Activated CD4-positive, alpha-beta T cell treated with anti-CD3 and anti-CD28 coated beads, Interleukin-2, amount 10 ng/mL, durations not matched to agents 7 days and 5 days (primary cell): ENCODE measurements around the gene CGGBP1. TPM values are rescaled to one million over a fixed set of nuclear protein-coding genes. Genes with fewer than 3 reads are reported as not detected.

Source experiments
- CTCF ChIA-PET: fragments of 350-600 bp; sonication (Branson Sonifier 250); formaldehyde crosslinking; loops from one replicate; lab custom pipeline; 2021; ENCODE audit warnings: antibody characterized with exemption; lab: Charles Lee
- POLR2A ChIA-PET: fragments of 350-600 bp; sonication (Branson Sonifier 250); formaldehyde crosslinking; loops from one replicate; lab custom pipeline; 2021; ENCODE audit warnings: antibody characterized with exemption; lab: Charles Lee
- DNase-seq: peaks from one replicate; pipeline ENCODE4 v3.0.0-alpha.2; 2020
- H3K27ac Mint-ChIP-seq: one replicate; pipeline ENCODE4 v1.8.0; 2021; ENCODE audit warnings: mild to moderate bottlenecking, moderate library complexity, mixed read lengths
- H3K27me3 Mint-ChIP-seq: one replicate; pipeline ENCODE4 v1.8.0; 2021; ENCODE audit warnings: mixed read lengths
- H3K36me3 Mint-ChIP-seq: one replicate; pipeline ENCODE4 v1.8.0; 2021; ENCODE audit warnings: low read depth, mixed read lengths
- H3K4me1 Mint-ChIP-seq: one replicate; pipeline ENCODE4 v1.8.0; 2021; ENCODE audit warnings: mixed read lengths
- H3K4me3 Mint-ChIP-seq: one replicate; pipeline ENCODE4 v1.8.0; 2021; ENCODE audit warnings: mild to moderate bottlenecking, moderate library complexity, mixed read lengths
- H3K9me3 Mint-ChIP-seq: one replicate; pipeline ENCODE4 v1.8.0; 2021; ENCODE audit warnings: mixed read lengths
- total RNA-seq, 2 experiments: library from RNA; stranded (reverse); gene quantifications; one replicate each; pipeline ENCODE4 v1.2.3, GENCODE V29; 2021

Gene CGGBP1
- total RNA-seq, 2 experiments from 2014 or later: 108 to 128 TPM

GRCh38 chr3:88059380-88060170 lies 770 bp upstream of the CGGBP1 start:
- Mint-ChIP-seq H3K9me3 (no peaks in the 10 kb centered on the region), H3K4me3 (peak overlapping the region; percentile 90), H3K36me3 (peaks cover 39% of the 10 kb centered on the region), H3K4me1 (peaks cover 59% of the 10 kb centered on the region), H3K27ac (peak overlapping the region; percentile 97), H3K27me3 (no peaks in the 10 kb centered on the region)
- DNase-seq: peak; percentile 12
- POLR2A ChIA-PET: interaction anchor here (0.6 kb wide), 1 partner anchor 64 kb away, joined by 7 read pairs; no protein-coding TSS in a partner anchor
- CTCF ChIA-PET: interaction anchor here (0.6 to 1.6 kb wide), 3 partner anchors 22 to 82 kb away, joined by 3 to 7 read pairs (median 3); no protein-coding TSS in a partner anchor

DNA sequence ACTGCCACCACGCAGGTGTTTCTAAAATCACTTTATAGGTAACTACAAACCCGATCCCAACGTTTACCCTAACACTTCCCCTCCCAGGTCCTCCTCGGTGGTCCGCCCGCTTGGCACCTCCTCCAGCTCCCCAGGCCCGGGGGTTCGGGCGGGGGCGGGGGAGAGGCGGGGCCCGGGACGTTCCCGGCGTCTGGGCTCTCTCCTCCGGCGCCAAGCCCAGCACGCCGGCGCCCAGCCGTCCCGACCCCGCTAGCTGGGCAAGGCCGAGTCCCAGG lies 562 bp downstream of the CGGBP1 start:
- POLR2A ChIA-PET: interaction anchor here (0.6 to 1.1 kb wide), 2 partner anchors 26 to 92 kb away, joined by 3 to 4 read pairs; no protein-coding TSS in a partner anchor
- H3K4me1 Mint-ChIP-seq: peaks cover 55% of the 10 kb centered on the region

DNA sequence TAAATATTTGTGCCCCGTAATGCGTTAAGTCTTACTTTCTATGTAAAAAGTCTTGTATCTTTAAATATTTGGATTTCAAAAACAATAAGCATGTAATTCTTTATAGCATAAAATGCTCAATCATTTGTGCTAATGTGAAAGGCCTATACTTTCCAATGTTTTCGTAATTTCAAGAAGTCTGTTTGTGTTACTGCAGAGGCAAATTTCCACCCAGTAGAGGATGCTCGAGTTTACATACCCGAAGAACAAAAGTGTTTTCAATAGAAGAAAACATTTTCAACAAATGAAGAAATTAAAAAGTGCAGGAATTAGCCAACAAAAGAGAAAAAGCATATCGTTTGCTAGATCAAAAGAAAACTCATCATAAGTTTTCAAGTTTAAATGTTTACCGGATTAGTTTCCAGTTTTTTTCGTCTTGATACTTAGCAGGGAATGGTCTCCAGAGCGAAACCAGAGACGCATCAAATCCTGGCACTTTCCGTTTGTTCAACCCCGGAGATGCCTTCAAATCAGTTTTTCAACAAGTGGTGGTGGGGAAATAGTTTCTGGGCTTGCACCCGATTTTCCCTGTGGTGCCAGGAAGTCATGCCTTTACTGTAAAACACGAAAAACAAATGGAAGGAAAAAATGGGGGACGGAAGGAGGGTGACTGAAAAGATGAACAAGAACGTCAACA lies 1.0 kb downstream of the CGGBP1 start:
- H3K27ac Mint-ChIP-seq: peak overlapping the region; percentile 97
- CTCF ChIA-PET: interaction anchor here (0.9 to 1.6 kb wide), 3 partner anchors 20 to 91 kb away, joined by 3 to 7 read pairs (median 4); no protein-coding TSS in a partner anchor
- H3K27me3 Mint-ChIP-seq: no peaks in the 10 kb centered on the region
- POLR2A ChIA-PET: interaction anchor here (0.6 to 1.1 kb wide), 2 partner anchors 26 to 93 kb away, joined by 3 to 4 read pairs; no protein-coding TSS in a partner anchor
- H3K9me3 Mint-ChIP-seq: no peaks in the 10 kb centered on the region
- H3K36me3 Mint-ChIP-seq: peaks cover 41% of the 10 kb centered on the region
- DNase-seq: peak; percentile 8
- peak overlapping the region; percentile 90 for H3K4me3 Mint-ChIP-seq
- H3K4me1 Mint-ChIP-seq: peaks cover 51% of the 10 kb centered on the region

More for the DNA sequence above, 562 bp downstream of the CGGBP1 start:
- CTCF ChIA-PET: interaction anchor here (0.9 to 1.6 kb wide), 3 partner anchors 20 to 91 kb away, joined by 3 to 7 read pairs (median 4); no protein-coding TSS in a partner anchor
- Mint-ChIP-seq H3K4me3 (peak overlapping the region; percentile 90), H3K9me3 (no peaks in the 10 kb centered on the region), H3K27ac (peak overlapping the region; percentile 97), H3K36me3 (peaks cover 41% of the 10 kb centered on the region), H3K27me3 (no peaks in the 10 kb centered on the region)
- no peak for DNase-seq

DNA sequence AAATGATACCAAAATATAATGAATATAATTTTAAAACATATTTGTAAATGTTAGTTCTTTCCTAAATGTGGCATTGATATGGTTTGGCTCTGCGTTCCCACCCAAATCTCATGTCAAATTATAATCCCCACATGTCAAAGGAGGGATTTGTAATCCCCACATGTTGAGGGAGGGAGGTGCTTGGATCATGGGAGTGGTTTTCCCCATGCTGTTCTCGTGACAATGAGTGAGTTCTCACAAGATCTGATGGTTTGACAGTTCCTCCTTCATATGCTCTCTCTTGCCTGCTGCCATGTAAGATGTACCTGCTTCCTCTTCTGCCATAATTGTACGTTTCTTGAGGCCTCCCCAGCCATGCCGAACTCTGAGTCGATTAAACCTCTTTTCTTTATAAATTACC lies 12.0 kb downstream of the CGGBP1 start:
- H3K27ac Mint-ChIP-seq: no peak overlapping the region
- no peaks in the 10 kb centered on the region for H3K9me3 Mint-ChIP-seq
- no peak overlapping the region for H3K4me3 Mint-ChIP-seq
- POLR2A ChIA-PET: no interaction called here
- H3K36me3 Mint-ChIP-seq: peaks cover 2% of the 10 kb centered on the region
- H3K27me3 Mint-ChIP-seq: no peaks in the 10 kb centered on the region
- peaks cover 14% of the 10 kb centered on the region for H3K4me1 Mint-ChIP-seq
- DNase-seq: no peak
- CTCF ChIA-PET: no interaction called here

- no peak overlapping the region for H3K4me3 Mint-ChIP-seq
- CTCF ChIA-PET: no interaction called here
- no peak overlapping the region for H3K27ac Mint-ChIP-seq
- H3K4me1 Mint-ChIP-seq: peaks cover 11% of the 10 kb centered on the region
- no peaks in the 10 kb centered on the region for H3K27me3 Mint-ChIP-seq
- POLR2A ChIA-PET: no interaction called here
- H3K36me3 Mint-ChIP-seq: no peaks in the 10 kb centered on the region
- H3K9me3 Mint-ChIP-seq: peaks cover 3% of the 10 kb centered on the region
- no peak for DNase-seq
These were observed 14.4 kb downstream of the CGGBP1 start for GRCh38 chr3:88044411-88044810.

DNA sequence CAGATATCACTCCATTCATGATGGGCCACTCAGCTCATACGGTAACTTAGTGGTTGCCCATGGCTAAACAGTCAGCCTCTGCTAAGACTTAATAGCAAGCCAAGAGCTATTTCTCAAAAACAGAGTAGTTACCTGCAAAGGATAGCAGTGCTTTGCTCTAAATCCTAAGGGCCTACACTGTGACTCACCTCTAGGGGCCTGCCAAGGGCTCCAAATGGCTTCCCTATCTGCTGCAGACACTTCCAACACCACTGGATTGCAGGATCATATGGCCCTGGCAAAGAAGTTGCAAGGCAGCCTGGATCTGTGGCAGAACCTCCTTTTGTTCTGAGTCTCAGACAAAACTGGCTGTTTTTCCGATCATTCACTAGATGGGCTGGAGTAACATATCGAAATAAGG lies 17.8 kb downstream of the CGGBP1 start:
- Mint-ChIP-seq H3K9me3 (peaks cover 3% of the 10 kb centered on the region), H3K4me1 (peaks cover 4% of the 10 kb centered on the region), H3K27me3 (no peaks in the 10 kb centered on the region), H3K4me3 (no peak overlapping the region), H3K36me3 (no peaks in the 10 kb centered on the region), H3K27ac (no peak overlapping the region)
- DNase-seq: no peak
- ChIA-PET CTCF (interaction anchor here (0.9 kb wide), 1 partner anchor 12 kb away, joined by 3 read pairs; no protein-coding TSS in a partner anchor), POLR2A (no interaction called here)

DNA sequence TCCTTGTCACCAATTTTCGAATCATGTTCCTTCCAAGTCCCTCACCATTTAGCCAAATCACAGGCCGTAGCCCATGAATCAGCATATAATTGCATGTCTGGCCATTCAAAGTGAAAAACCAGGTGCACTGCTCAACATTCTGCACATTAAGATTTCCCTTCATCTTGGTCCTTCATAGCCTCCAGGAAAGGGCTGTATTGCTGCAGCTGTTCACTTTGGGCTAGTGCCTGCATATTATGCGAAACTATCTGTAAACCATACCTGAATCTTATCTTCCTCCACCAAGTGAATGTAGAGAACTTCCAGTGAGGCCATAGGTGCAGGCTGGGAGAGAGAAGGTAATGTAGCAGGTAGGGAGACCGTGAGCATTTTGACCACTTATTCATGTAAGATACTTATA lies 18.3 kb downstream of the CGGBP1 start:
- Mint-ChIP-seq H3K36me3 (no peaks in the 10 kb centered on the region), H3K27ac (no peak overlapping the region), H3K9me3 (peaks cover 3% of the 10 kb centered on the region), H3K4me1 (peaks cover 4% of the 10 kb centered on the region), H3K4me3 (no peak overlapping the region), H3K27me3 (no peaks in the 10 kb centered on the region)
- ChIA-PET POLR2A (no interaction called here), CTCF (interaction anchor here (0.9 kb wide), 1 partner anchor 11 kb away, joined by 3 read pairs; no protein-coding TSS in a partner anchor)
- DNase-seq: no peak

DNA sequence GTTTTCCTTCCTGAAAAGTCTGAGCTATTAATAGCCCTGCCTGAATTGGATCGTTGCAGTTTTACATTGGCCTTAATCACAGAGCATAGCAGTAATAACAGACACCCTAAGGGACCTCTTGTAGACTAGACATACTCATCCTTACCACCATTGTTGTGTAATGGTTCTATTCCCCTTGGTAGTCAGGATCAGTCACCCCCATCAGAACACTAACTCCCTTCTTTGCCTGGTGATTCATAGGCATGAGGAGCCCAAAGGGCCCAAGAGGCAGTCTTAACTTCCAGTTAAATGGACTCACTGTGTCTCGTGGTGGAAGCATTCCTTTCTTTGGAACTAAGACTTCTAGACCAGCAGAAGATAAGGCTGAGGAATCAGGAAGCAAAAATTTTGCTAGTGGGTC lies 20.2 kb downstream of the CGGBP1 start:
- H3K4me3 Mint-ChIP-seq: no peak overlapping the region
- CTCF ChIA-PET: interaction anchor here (1.0 kb wide), 1 partner anchor 20 kb away, joined by 7 read pairs; the partner anchor contains the start of genes CGGBP1 and ZNF654
- POLR2A ChIA-PET: no interaction called here

GRCh38 chr3:88036221-88036620 lies 22.6 kb downstream of the CGGBP1 start:
- peaks cover 3% of the 10 kb centered on the region for H3K9me3 Mint-ChIP-seq
- DNase-seq: no peak
- ChIA-PET CTCF (no interaction called here), POLR2A (no interaction called here)
- H3K36me3 Mint-ChIP-seq: no peaks in the 10 kb centered on the region
- no peak overlapping the region for H3K27ac Mint-ChIP-seq
- H3K4me1 Mint-ChIP-seq: peaks cover 29% of the 10 kb centered on the region
- no peaks in the 10 kb centered on the region for H3K27me3 Mint-ChIP-seq
- H3K4me3 Mint-ChIP-seq: no peak overlapping the region

More for the DNA sequence above, 20.2 kb downstream of the CGGBP1 start:
- no peak for DNase-seq
- Mint-ChIP-seq H3K27me3 (no peaks in the 10 kb centered on the region), H3K9me3 (peaks cover 3% of the 10 kb centered on the region), H3K27ac (no peak overlapping the region), H3K4me1 (peaks cover 11% of the 10 kb centered on the region), H3K36me3 (no peaks in the 10 kb centered on the region)

DNA sequence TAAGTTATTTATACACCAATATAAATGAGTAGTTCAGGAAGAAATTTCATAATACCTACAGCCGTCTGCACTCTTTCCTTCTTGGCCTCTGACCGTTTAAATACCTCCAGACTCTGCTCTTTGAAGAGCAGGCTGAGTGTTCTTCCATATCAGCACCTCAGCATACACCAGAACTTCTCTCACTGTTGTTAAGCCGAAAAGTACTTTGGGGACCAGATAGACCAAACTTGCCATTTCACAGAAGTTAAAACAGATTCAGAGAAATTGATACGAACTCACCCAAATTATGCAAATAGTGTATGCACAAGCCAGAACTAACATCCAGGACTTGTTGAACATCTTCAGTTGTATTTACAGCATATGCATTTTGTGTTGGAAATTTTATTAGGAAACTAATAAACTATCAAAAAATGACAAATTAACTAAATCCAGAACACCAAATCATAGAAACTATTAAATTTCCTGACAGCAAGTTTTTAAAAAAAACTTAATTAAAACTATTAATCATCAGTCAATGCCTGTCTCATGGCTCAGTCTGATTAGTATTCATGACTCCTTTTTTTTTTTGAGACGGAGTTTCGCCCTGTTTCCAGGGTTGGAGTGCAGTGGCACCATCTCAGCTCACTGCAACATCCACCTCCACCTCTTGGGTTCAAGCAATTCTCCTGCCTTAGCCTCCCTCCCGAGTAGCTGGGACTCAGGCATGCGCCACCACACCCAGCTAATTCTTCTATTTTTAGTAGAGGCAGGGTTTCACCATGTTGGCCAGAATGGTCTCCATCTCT lies 24.1 kb downstream of the CGGBP1 start:
- H3K4me1 Mint-ChIP-seq: peaks cover 36% of the 10 kb centered on the region
- peaks cover under 1% of the 10 kb centered on the region for H3K36me3 Mint-ChIP-seq
- DNase-seq: no peak
- POLR2A ChIA-PET: no interaction called here
- no peak overlapping the region for H3K27ac Mint-ChIP-seq
- H3K4me3 Mint-ChIP-seq: no peak overlapping the region
- CTCF ChIA-PET: interaction anchor here (0.6 to 1.8 kb wide), 2 partner anchors 8 to 14 kb away, joined by 3 to 4 read pairs; no protein-coding TSS in a partner anchor
- H3K27me3 Mint-ChIP-seq: no peaks in the 10 kb centered on the region
- no peaks in the 10 kb centered on the region for H3K9me3 Mint-ChIP-seq

- Mint-ChIP-seq H3K27ac (no peak overlapping the region), H3K4me1 (peaks cover 40% of the 10 kb centered on the region), H3K36me3 (peaks cover 6% of the 10 kb centered on the region), H3K27me3 (no peaks in the 10 kb centered on the region), H3K9me3 (peaks cover 3% of the 10 kb centered on the region), H3K4me3 (no peak overlapping the region)
- no peak for DNase-seq
- ChIA-PET POLR2A (no interaction called here), CTCF (interaction anchor here (0.6 to 1.8 kb wide), 2 partner anchors 9 to 15 kb away, joined by 3 to 4 read pairs; no protein-coding TSS in a partner anchor)
These were observed 25.0 kb downstream of the CGGBP1 start for GRCh38 chr3:88033808-88034207.

DNA sequence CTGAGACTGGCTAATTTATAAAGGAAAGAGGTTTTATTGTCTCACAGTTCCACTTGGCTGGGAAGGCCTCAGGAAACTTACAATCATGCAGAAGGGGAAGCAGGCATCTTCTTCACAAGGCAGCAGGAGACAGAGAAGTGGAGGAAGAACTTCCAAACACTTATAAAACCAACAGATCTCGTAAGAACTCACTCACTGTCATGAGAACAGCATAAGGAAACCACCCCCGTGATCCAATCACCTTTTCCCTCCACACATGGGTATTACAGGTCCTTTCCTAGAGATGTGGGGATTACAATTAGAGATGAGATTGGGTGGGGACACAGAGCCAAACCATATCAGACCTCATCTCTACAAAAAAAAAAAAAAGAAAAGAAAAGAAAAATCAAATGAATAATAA lies 25.7 kb downstream of the CGGBP1 start:
- H3K27ac Mint-ChIP-seq: no peak overlapping the region
- peaks cover 40% of the 10 kb centered on the region for H3K4me1 Mint-ChIP-seq
- H3K27me3 Mint-ChIP-seq: no peaks in the 10 kb centered on the region
- POLR2A ChIA-PET: no interaction called here
- no peak for DNase-seq
- peaks cover 6% of the 10 kb centered on the region for H3K36me3 Mint-ChIP-seq
- CTCF ChIA-PET: interaction anchor here (1.3 to 1.8 kb wide), 2 partner anchors 10 to 116 kb away, joined by 3 to 4 read pairs; no protein-coding TSS in a partner anchor
- H3K4me3 Mint-ChIP-seq: no peak overlapping the region
- peaks cover 3% of the 10 kb centered on the region for H3K9me3 Mint-ChIP-seq
